HEK293 (cell line): ENCODE results near the gene PPIE.

Source experiments
- AEBP2 ChIP-seq: fragments of 450-650 bp; formaldehyde crosslinking; IDR thresholded peaks from 2 replicates; pipeline ENCODE4 v1.5.1; 2016; ENCODE audit warnings: missing biosample characterization, missing genetic modification characterization, borderline replicate concordance
- BCL11B ChIP-seq: fragments of 450-650 bp; formaldehyde crosslinking; IDR thresholded peaks from 2 replicates; pipeline ENCODE4 v1.5.1; 2016; ENCODE audit warnings: low read depth, missing biosample characterization, missing genetic modification characterization
- GLI2 ChIP-seq: fragments of 450-650 bp; formaldehyde crosslinking; IDR thresholded peaks from 2 replicates; pipeline ENCODE4; 2017; ENCODE audit warnings: missing biosample characterization, missing genetic modification characterization, low read depth, borderline replicate concordance
- GLI4 ChIP-seq: fragments of 450-650 bp; formaldehyde crosslinking; IDR thresholded peaks from 2 replicates; pipeline ENCODE4 v1.5.1; 2016; ENCODE audit warnings: missing biosample characterization, missing genetic modification characterization
- GLIS1 ChIP-seq: fragments of 450-650 bp; formaldehyde crosslinking; IDR thresholded peaks from 2 replicates; pipeline ENCODE4 v1.5.1; 2016; ENCODE audit warnings: missing biosample characterization, missing genetic modification characterization
- HOXC10 ChIP-seq: sonication (generic); formaldehyde crosslinking; IDR thresholded peaks from 2 replicates; pipeline ENCODE4 v1.8.1; 2023; ENCODE audit warnings: mild to moderate bottlenecking, missing genetic modification reagents
- KLF1 ChIP-seq: fragments of 450-650 bp; formaldehyde crosslinking; IDR thresholded peaks from 2 replicates; pipeline ENCODE4 v1.5.1; 2016; ENCODE audit warnings: missing biosample characterization, missing genetic modification characterization
- KLF8 ChIP-seq: fragments of 450-650 bp; formaldehyde crosslinking; IDR thresholded peaks from 2 replicates; pipeline ENCODE4 v1.5.1; 2016; ENCODE audit warnings: missing biosample characterization, missing genetic modification characterization
- KLF9 ChIP-seq: fragments of 450-650 bp; formaldehyde crosslinking; IDR thresholded peaks from 2 replicates; pipeline ENCODE4 v1.5.1; 2016; ENCODE audit warnings: missing biosample characterization, missing genetic modification characterization, low read depth
- MYNN ChIP-seq: fragments of 450-650 bp; formaldehyde crosslinking; IDR thresholded peaks from 2 replicates; pipeline ENCODE4 v1.5.1; 2016; ENCODE audit warnings: missing biosample characterization, missing genetic modification characterization, borderline replicate concordance
- SCRT2 ChIP-seq: fragments of 450-650 bp; formaldehyde crosslinking; IDR thresholded peaks from 2 replicates; pipeline ENCODE4 v1.5.1; 2016; ENCODE audit warnings: missing biosample characterization, missing genetic modification characterization
- ZBTB17 ChIP-seq: fragments of 450-650 bp; formaldehyde crosslinking; IDR thresholded peaks from 2 replicates; pipeline ENCODE4 v1.5.1; 2016; ENCODE audit warnings: missing biosample characterization, missing genetic modification characterization
- ZBTB21 ChIP-seq: fragments of 450-650 bp; formaldehyde crosslinking; IDR thresholded peaks from 2 replicates; pipeline ENCODE4 v1.5.1; 2017; ENCODE audit warnings: missing biosample characterization, missing genetic modification characterization
- ZEB2 ChIP-seq: fragments of 450-650 bp; formaldehyde crosslinking; IDR thresholded peaks from 2 replicates; pipeline ENCODE4 v1.5.1; 2016; ENCODE audit warnings: missing biosample characterization, missing genetic modification characterization
- ZNF174 ChIP-seq: fragments of 450-650 bp; formaldehyde crosslinking; IDR thresholded peaks from 2 replicates; pipeline ENCODE4 v1.5.0; 2017; ENCODE audit warnings: missing biosample characterization, mild to moderate bottlenecking, missing genetic modification characterization
- ZNF202 ChIP-seq: fragments of 450-650 bp; formaldehyde crosslinking; IDR thresholded peaks from 2 replicates; pipeline ENCODE4 v1.5.1; 2016; ENCODE audit warnings: missing biosample characterization, missing genetic modification characterization, borderline replicate concordance
- ZNF221 ChIP-seq: fragments of 450-650 bp; formaldehyde crosslinking; IDR thresholded peaks from 2 replicates; pipeline ENCODE4 v1.5.1; 2017; ENCODE audit warnings: missing biosample characterization, missing genetic modification characterization, borderline replicate concordance
- ZNF23 ChIP-seq: fragments of 450-650 bp; formaldehyde crosslinking; IDR thresholded peaks from 2 replicates; pipeline ENCODE4 v1.5.1; 2016; ENCODE audit warnings: missing biosample characterization, missing genetic modification characterization, borderline replicate concordance
- ZNF37A ChIP-seq: fragments of 450-650 bp; IDR thresholded peaks from 2 replicates; pipeline ENCODE4 v1.5.1; 2018; ENCODE audit warnings: missing biosample characterization, missing genetic modification characterization
- ZNF416 ChIP-seq: fragments of 450-650 bp; formaldehyde crosslinking; IDR thresholded peaks from 2 replicates; pipeline ENCODE4 v1.5.1; 2016; ENCODE audit warnings: missing biosample characterization, missing genetic modification characterization
- ZNF596 ChIP-seq: fragments of 450-650 bp; IDR thresholded peaks from 2 replicates; pipeline ENCODE4 v1.5.0; 2018; ENCODE audit warnings: missing biosample characterization, mild to moderate bottlenecking, missing genetic modification characterization, moderate library complexity
- ZNF600 ChIP-seq: fragments of 450-650 bp; formaldehyde crosslinking; IDR thresholded peaks from 2 replicates; pipeline ENCODE4 v1.5.1; 2016; ENCODE audit warnings: missing biosample characterization, missing genetic modification characterization
- ZNF610 ChIP-seq: fragments of 450-650 bp; formaldehyde crosslinking; IDR thresholded peaks from 2 replicates; pipeline ENCODE4 v1.5.1; 2016; ENCODE audit warnings: missing biosample characterization, missing genetic modification characterization, borderline replicate concordance
- ZNF624 ChIP-seq: fragments of 450-650 bp; formaldehyde crosslinking; IDR thresholded peaks from 2 replicates; pipeline ENCODE4 v1.5.1; 2017; ENCODE audit warnings: missing biosample characterization, missing genetic modification characterization
- ZSCAN23 ChIP-seq: fragments of 450-650 bp; formaldehyde crosslinking; IDR thresholded peaks from 2 replicates; pipeline ENCODE4 v1.5.1; 2016; ENCODE audit warnings: missing biosample characterization, missing genetic modification characterization
- ZSCAN4 ChIP-seq: fragments of 450-650 bp; formaldehyde crosslinking; IDR thresholded peaks from 2 replicates; pipeline ENCODE4 v1.5.1; 2017; ENCODE audit warnings: missing biosample characterization, missing genetic modification characterization
- TF ChIP-seq, protein P1 (sequence below): fragments of 450-650 bp; formaldehyde crosslinking; IDR thresholded peaks from 2 replicates; pipeline ENCODE4 v1.5.1; 2016; ENCODE audit warnings: missing biosample characterization, missing genetic modification characterization, low read depth
- TF ChIP-seq, protein P2 (sequence below): fragments of 450-650 bp; formaldehyde crosslinking; conservative IDR thresholded peaks from 2 replicates; pipeline ENCODE4 v1.5.1; 2016; ENCODE audit warnings: low read depth, missing biosample characterization, missing genetic modification characterization
- TF ChIP-seq, protein P3 (sequence below): fragments of 450-650 bp; formaldehyde crosslinking; IDR thresholded peaks from 2 replicates; pipeline ENCODE4 v1.5.1; 2017; ENCODE audit warnings: missing biosample characterization, missing genetic modification characterization

PPIE gene

GRCh38 chr1:39799770-39800470, 61.2 kb downstream of the PPIE start (continued):
- TF ChIP-seq AEBP2 (tag by site-specific recombination) (no peak), KLF1 (tag by site-specific recombination) (no peak; the same call in 1 of the 2 replicates), ZNF610 (no peak), ZBTB17 (tag by site-specific recombination) (peak; percentile 88), ZNF221 (no peak), ZNF174 (no peak), ZNF37A (no peak), GLI2 (tag by site-specific recombination) (peak; percentile 40; the same call in 1 of the 2 replicates), ZNF624 (tag by site-specific recombination) (no peak), GLI4 (tag by site-specific recombination) (no peak; the same call in 1 of the 2 replicates), SCRT2 (tag by site-specific recombination) (0 out of 2 replicates have a peak, but pooled peaks have one; percentile 13), MYNN (no peak), HOXC10 (CRISPR knock-in tag) (no peak), ZBTB21 (tag by site-specific recombination) (peak; percentile 49; the same call in 1 of the 2 replicates), ZEB2 (tag by site-specific recombination) (peak; percentile 91), KLF9 (tag by site-specific recombination) (no peak), BCL11B (tag by site-specific recombination) (no peak; the same call in 1 of the 2 replicates), GLIS1 (tag by site-specific recombination) (peak; percentile 22; the same call in 1 of the 2 replicates), KLF8 (tag by site-specific recombination) (peak; percentile 87), ZNF416 (tag by site-specific recombination) (no peak), ZNF596 (tag by site-specific recombination) (no peak), ZNF202 (no peak), ZSCAN4 (tag by site-specific recombination) (0 out of 2 replicates have a peak, but pooled peaks have one; percentile 12), ZSCAN23 (tag by site-specific recombination) (peak; percentile 57; the same call in 1 of the 2 replicates), ZNF600 (tag by site-specific recombination) (peak; percentile 57), ZNF23 (tag by site-specific recombination) (no peak)
- TF ChIP-seq, protein P1, sequence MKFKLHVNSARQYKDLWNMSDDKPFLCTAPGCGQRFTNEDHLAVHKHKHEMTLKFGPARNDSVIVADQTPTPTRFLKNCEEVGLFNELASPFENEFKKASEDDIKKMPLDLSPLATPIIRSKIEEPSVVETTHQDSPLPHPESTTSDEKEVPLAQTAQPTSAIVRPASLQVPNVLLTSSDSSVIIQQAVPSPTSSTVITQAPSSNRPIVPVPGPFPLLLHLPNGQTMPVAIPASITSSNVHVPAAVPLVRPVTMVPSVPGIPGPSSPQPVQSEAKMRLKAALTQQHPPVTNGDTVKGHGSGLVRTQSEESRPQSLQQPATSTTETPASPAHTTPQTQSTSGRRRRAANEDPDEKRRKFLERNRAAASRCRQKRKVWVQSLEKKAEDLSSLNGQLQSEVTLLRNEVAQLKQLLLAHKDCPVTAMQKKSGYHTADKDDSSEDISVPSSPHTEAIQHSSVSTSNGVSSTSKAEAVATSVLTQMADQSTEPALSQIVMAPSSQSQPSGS (tag by site-specific recombination) = peak; percentile 73
- TF ChIP-seq, protein P2, sequence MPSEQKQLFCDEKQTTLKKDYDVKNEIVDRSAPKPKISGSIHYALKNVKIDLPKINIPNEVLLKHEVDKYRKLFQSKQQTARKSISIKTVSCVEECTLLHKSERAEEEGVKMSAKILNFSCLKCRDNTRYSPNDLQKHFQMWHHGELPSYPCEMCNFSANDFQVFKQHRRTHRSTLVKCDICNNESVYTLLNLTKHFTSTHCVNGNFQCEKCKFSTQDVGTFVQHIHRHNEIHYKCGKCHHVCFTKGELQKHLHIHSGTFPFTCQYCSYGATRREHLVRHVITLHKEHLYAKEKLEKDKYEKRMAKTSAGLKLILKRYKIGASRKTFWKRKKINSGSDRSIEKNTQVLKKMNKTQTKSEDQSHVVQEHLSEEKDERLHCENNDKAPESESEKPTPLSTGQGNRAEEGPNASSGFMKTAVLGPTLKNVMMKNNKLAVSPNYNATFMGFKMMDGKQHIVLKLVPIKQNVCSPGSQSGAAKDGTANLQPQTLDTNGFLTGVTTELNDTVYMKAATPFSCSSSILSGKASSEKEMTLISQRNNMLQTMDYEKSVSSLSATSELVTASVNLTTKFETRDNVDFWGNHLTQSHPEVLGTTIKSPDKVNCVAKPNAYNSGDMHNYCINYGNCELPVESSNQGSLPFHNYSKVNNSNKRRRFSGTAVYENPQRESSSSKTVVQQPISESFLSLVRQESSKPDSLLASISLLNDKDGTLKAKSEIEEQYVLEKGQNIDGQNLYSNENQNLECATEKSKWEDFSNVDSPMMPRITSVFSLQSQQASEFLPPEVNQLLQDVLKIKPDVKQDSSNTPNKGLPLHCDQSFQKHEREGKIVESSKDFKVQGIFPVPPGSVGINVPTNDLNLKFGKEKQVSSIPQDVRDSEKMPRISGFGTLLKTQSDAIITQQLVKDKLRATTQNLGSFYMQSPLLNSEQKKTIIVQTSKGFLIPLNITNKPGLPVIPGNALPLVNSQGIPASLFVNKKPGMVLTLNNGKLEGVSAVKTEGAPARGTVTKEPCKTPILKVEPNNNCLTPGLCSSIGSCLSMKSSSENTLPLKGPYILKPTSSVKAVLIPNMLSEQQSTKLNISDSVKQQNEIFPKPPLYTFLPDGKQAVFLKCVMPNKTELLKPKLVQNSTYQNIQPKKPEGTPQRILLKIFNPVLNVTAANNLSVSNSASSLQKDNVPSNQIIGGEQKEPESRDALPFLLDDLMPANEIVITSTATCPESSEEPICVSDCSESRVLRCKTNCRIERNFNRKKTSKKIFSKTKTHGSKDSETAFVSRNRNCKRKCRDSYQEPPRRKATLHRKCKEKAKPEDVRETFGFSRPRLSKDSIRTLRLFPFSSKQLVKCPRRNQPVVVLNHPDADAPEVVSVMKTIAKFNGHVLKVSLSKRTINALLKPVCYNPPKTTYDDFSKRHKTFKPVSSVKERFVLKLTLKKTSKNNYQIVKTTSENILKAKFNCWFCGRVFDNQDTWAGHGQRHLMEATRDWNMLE = no peak
- TF ChIP-seq, protein P3, sequence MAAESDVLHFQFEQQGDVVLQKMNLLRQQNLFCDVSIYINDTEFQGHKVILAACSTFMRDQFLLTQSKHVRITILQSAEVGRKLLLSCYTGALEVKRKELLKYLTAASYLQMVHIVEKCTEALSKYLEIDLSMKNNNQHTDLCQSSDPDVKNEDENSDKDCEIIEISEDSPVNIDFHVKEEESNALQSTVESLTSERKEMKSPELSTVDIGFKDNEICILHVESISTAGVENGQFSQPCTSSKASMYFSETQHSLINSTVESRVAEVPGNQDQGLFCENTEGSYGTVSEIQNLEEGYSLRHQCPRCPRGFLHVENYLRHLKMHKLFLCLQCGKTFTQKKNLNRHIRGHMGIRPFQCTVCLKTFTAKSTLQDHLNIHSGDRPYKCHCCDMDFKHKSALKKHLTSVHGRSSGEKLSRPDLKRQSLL (tag by site-specific recombination) = no peak
